KOPT-K1 (cell line): ENCODE results near the gene PTPRN2.

Experiments used
- H3K27ac ChIP-seq: fragments of 200-600 bp; sonication (generic); 2 replicates; pipeline ENCODE4 v1.5.1; 2016; ENCODE audit warnings: antibody characterized with exemption, mild to moderate bottlenecking, low read depth, low read length; ENCODE audit not compliant: poor library complexity, severe bottlenecking
- H3K36me3 ChIP-seq: fragments of 200-600 bp; sonication (generic); 2 replicates; pipeline ENCODE4 v1.5.1; 2017; ENCODE audit warnings: antibody characterized with exemption, mild to moderate bottlenecking, low read length, moderate library complexity; ENCODE audit not compliant: insufficient read depth
- H3K9me3 ChIP-seq: fragments of 200-600 bp; sonication (generic); 2 replicates; pipeline ENCODE4 v1.5.1; 2017; ENCODE audit warnings: antibody characterized with exemption, low read length, mild to moderate bottlenecking; ENCODE audit not compliant: insufficient read depth, poor library complexity, severe bottlenecking

The PTPRN2 gene

DNA sequence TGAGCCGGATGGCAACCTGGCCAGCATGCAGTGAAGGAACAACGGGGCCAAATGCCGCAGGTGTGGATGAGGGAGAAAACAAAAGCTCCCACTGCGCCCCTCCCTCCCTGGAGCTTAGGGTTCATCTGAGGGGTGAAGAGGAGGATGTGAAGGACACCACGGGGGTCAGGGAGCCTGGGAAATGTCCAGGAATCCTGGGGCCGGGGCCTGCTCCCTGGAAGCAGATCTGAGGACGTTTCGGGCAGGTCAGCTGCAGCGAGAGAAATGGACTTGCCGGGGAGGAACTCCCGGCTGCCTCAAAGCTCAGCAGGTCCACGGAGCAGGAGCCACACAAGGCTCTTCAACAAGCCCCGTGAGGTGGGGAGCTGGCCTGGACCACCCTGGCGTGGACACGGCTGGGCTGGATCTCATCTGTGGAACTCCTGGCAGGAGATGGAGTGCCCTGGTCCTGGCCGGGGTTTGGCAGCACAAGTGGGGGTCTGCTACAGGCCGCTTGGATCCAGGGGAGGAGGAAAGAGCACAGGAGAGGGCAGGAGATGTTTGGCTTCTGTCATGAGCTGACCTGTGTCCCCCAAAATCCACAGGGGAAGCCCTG is 585.0 kb downstream of the PTPRN2 start:
- Histone ChIP-seq H3K27ac (no peak overlapping the region), H3K36me3 (no peaks in the 10 kb centered on the region), H3K9me3 (no peaks in the 10 kb centered on the region)

DNA sequence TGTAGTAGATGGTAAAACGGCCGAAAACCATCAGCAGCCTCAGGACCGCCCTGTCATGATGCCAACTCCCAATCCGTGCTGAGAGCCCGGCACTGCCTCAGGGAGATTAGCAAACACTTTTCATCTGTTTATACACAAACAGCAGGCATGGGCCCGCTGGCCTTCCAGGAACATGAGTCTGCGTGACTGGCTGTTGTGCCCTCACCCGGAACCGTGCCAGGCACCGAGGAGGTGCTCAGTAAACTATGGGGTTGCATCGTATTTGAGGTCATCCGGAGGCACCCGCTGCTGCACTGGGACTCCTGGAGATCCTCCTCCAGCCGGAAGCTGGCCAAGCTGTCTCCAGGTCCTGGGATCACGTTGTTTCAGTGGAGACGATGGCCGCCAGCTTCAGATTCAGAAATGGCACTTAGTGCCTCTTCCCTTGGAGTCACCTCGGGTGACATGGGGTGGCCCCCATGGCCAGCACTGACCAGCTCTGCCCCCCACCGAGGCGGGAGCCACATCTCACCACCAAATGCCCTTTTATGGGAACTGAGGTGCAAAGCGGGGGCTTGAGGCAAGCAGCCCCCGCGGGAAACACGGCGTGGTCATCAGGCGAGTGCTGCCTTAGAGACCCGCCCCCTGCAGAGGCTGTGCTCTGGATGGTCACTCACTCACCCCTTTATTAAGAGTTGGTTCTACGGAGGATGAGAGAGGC is 585.9 kb downstream of the PTPRN2 start:
- Histone ChIP-seq H3K36me3 (no peaks in the 10 kb centered on the region), H3K9me3 (no peaks in the 10 kb centered on the region), H3K27ac (no peak overlapping the region)

DNA sequence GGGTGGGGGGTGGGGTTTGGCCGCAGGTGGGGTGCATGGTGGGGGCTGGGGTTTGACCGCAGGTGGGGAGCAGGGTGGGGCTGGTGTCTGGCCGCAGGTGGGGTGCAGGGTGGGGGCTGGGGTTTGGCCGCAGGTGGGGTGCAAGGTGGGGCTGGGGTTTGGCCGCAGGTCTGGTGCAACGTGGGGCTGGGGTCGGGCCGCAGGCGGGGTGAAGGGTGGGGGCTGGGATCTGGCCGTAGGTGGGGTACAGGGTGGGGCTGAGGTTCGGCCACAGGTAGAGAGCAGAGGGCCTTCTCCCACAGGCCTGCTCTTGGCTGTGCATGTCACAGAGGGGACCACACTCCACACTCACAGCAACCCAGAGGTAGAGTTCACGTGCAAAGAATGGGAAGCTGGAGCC is 586.6 kb downstream of the PTPRN2 start:
- H3K27ac ChIP-seq: no peak overlapping the region
- no peaks in the 10 kb centered on the region for H3K36me3 ChIP-seq

DNA sequence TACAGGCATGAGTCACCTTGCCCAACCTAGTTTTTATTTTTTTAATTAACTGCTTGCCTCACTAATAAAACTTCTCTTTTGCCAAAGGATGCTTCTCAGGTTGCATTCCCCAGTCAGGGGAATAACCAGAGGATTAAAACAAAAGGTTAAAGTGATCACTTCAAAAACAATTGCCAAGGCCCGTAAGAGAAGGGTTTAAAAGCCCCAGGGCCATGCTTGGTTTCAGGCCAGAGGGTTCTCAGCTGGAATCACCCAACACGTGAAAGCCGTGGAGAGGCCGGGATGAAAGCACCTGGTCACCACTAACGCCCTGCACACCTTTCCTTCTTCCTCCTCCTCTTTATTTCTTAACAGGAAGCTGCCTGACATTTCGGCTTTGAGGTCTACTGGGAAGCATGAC is 587.5 kb downstream of the PTPRN2 start:
- no peak overlapping the region for H3K27ac ChIP-seq
- no peaks in the 10 kb centered on the region for H3K36me3 ChIP-seq
- peaks cover 9% of the 10 kb centered on the region for H3K9me3 ChIP-seq

More for the DNA sequence above, 586.6 kb downstream of the PTPRN2 start:
- H3K9me3 ChIP-seq: peaks cover under 1% of the 10 kb centered on the region

DNA sequence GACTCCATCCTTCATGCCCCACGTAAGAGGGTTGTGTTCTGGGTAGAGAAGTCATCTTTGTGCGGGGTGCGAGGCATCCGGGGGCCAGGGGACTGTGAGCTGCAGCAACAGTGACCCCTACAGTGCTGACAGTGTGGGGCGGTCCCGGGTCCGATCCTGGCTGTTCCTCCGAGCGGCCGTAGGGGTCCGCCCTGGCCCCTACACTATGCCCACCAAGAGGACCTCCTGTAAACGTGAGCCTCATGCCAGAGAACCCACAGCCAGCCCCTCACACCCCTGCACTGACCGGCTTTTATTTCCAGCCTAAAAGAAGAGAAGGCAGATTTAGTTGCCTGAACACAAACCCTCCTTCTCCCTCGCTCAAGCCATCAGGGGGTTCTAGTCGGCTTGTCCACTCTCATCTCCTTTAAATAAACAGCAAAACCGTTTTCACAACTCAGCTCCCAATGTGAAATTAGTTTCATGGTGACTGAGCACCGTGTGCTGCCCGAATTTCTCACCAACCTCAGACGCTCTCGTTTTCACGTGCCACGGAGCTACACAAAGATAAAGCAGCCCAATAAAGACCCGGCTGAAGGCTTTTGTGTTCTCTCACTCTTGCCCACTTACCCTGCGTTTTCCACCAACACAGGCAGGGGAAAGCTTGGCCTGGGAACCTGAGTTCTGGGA is 588.6 kb downstream of the PTPRN2 start:
- Histone ChIP-seq H3K27ac (no peak overlapping the region), H3K36me3 (no peaks in the 10 kb centered on the region), H3K9me3 (peaks cover 9% of the 10 kb centered on the region)

DNA sequence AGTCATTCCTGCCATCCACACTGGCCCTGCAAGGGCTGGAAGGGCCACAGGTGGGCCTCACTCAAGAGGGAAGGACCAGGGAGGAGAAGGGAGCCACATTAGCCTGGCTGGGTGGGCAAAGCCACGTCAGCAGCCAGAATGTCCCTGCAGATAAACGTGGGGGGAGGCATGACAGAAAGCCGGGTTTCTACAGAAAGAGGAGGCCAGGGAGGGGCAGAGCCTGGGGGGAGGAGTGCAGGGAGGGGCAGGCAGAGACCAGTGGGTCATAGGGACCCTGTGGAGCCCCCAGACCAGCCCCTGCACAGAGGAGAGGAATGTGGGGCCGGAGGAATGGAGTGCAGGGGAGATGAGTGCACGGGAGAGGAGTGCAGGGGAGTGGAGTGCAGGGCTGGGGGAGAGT is 590.2 kb downstream of the PTPRN2 start:
- no peaks in the 10 kb centered on the region for H3K36me3 ChIP-seq
- peaks cover 9% of the 10 kb centered on the region for H3K9me3 ChIP-seq

DNA sequence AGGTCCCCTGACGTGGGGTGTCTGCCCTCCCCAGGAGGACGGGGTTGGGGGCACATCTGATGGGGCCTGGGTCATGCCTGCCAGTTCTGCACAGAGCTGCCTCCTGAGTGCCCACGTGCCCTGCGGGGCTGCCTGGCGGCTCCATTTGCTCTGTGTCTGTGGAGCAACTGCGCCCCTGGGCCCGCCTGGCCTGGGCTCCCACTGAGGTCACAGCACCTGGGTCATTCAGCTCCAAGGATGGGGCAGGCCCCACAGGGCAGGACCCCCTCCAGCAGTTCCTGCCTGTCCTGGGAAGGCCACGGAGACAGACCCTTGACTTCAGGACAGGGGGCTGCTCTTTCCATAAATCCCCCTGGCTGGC is 590.6 kb downstream of the PTPRN2 start:
- no peak overlapping the region for H3K27ac ChIP-seq
- H3K36me3 ChIP-seq: no peaks in the 10 kb centered on the region
- peaks cover 9% of the 10 kb centered on the region for H3K9me3 ChIP-seq

More for the DNA sequence above, 590.2 kb downstream of the PTPRN2 start:
- no peak overlapping the region for H3K27ac ChIP-seq

DNA sequence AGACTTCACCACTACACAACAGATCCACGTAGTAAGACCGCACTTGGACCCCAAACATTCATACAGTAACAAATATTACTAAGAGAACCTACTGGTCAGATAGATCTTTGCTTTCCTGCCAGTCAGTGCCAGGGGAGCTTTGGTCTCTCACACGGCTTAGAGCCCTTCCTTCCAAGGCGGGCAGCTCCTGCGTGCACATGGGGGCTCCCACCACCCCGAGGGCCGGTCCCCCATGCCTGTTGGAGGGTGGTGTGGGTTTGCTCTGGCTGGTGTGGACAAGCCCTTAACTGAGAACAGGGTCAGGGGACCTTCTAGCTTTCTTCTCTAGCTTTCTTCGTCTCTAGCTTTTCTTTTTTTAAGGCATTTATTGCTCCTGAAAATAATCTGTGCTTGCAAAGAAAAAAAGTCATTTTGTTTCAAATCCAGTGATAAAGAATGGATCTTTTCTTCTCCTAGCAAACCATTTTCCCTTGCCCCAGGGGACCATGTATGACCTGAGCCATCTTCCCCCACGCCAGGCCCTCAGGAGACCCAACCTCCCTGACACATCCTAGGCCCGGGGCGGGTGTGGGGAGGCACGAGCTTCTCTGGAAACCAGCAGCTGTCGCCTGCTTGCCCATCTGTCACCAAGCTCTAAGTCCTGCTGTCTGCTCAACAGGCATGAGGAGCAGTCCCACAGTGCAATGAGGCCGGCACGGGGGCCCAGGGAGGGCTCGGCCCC is 591.1 kb downstream of the PTPRN2 start:
- Histone ChIP-seq H3K27ac (no peak overlapping the region), H3K9me3 (peaks cover 9% of the 10 kb centered on the region), H3K36me3 (no peaks in the 10 kb centered on the region)

DNA sequence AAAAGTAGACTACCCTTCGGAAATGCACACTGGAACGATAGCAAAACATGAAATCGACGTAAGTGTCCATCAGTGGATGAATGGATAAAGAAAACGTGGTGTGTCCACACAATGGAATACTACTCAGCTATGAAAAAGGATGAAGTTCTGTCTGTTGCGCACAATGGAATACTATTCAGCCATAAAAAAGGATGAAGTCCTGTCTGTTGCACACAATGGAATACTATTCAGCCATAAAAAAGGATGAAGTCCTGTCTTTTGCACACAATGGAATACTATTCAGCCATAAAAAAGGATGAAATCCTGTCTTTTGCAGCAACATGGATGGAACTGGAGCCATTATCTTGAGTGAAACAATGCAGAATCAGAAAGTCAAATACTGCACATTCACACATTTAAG is 591.8 kb downstream of the PTPRN2 start:
- Histone ChIP-seq H3K27ac (no peak overlapping the region), H3K36me3 (no peaks in the 10 kb centered on the region), H3K9me3 (peaks cover 9% of the 10 kb centered on the region)

DNA sequence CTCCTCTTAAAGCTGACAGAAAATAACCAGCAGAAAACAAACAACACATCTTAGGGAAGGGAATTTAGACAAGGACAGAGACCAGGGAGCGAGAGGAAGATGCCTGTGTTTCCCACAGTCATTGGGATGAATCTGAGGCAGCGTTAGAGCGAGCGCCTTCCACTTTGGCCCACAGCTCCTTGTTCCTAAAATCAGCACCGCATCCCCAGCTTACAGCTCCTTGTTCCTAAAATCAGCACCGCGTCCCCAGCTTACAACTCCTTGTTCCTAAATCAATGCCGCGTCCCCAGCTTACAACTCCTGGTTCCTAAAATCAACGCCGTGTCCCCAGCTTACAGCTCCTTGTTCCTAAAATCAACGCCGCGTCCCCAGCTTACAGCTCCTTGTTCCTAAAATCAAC is 593.3 kb downstream of the PTPRN2 start:
- H3K27ac ChIP-seq: no peak overlapping the region
- no peaks in the 10 kb centered on the region for H3K36me3 ChIP-seq
- peaks cover 9% of the 10 kb centered on the region for H3K9me3 ChIP-seq

DNA sequence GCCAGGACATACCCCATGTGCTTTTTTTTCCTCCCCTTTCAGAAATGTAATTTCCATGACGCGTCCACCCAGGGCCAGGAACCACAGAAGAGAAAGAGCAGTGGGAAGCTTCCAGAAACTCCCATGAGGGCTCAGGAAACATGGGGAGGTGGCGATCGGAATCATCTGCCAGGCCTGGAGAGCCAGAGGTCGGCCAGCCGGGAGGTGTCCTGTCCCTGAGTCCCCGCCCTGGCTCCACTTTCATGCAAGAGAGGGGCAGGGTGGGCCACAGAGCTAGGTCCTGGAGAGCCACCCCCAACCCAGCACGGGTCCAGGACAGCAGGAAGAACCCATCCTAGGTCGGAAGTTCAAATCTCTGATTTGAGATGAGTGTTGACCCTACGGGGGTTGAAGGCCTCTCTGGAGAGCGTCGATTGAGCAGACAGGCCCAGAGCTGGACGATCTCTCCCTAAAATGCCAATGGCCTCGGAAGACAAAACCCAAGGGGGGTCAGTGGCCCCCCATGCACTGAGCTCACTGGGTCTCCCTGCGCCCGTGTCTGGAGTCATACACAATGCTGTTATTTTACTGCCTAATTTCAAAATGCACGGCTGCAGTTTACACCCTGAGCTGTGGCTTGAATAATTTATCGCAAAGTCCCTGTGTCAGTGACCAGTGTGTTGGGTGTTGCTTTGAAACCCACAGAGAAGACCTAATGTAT is 594.1 kb downstream of the PTPRN2 start:
- Histone ChIP-seq H3K9me3 (peaks cover 9% of the 10 kb centered on the region), H3K27ac (no peak overlapping the region), H3K36me3 (no peaks in the 10 kb centered on the region)

DNA sequence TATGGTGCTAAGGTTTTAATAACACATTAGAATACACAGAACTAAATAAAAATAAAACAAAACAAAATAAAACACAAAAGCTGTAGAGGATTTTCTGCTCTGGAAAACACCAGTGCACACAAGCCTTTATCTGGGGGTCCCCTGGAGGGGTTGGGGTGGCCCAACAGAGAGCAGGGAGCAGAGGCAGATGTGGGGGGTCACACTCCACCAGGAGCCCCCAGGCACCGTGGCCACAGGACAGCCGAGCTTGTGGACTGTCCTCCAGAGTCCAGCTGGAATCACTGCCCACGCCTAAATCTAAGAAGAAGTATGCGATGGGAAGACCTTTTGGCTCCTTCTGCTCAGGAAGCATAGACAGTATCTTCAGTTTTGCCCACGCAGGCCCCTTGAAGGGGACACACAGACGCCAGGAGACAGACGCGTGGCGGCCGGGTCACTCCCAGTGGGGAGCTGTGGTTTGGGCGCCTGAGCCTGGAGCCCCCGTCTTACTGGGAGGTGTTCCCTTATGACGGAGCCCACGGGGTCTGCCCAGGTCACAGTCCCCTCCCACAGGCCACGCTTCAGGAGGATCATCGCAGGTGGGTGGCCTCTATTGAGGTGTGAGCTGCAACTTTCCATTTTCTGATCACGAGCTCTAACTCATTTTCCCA is 595.0 kb downstream of the PTPRN2 start:
- Histone ChIP-seq H3K36me3 (no peaks in the 10 kb centered on the region), H3K27ac (no peak overlapping the region), H3K9me3 (peaks cover 9% of the 10 kb centered on the region)

DNA sequence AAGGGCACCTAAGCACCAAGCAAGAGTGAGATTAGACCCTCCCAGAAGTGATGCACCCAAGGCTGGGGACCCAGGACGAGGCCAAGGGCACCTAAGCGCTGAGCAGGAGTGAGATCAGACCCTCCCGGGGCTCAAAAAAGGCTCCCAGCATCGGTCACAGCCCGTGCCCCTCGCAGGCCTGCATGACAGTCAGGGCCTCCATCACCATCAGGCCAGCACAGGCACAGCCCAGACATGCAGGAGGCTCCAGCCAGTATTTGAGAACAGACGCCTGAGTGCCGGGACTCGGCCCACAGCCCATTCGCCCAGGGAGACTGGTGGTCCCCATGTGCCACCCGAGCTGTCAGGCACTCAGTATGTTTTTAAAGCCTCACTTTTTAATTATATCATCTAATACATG is 595.9 kb downstream of the PTPRN2 start:
- no peak overlapping the region for H3K27ac ChIP-seq
- H3K9me3 ChIP-seq: peaks cover 9% of the 10 kb centered on the region
- H3K36me3 ChIP-seq: no peaks in the 10 kb centered on the region

DNA sequence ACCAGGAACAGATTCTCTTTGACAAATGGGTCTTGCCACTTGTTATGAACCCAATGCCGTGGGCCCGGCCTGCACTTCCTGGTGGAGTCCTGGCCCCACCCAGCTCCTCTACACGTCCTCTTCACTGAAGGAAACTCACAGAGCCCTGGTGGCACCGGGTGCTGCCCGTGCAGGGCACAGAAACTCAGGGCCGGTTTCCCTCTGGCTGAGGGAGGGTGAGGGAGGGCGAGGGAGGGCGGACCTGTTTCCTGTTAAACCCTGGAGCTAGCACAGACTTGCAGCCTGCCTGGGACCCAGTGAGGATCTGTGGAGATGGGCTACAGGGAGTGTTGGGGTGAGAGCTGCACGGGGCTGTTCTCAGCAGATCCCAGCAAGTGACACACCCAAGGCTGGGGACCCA is 596.3 kb downstream of the PTPRN2 start:
- Histone ChIP-seq H3K9me3 (peaks cover 9% of the 10 kb centered on the region), H3K27ac (no peak overlapping the region), H3K36me3 (no peaks in the 10 kb centered on the region)
